Neural crest cell (in vitro differentiated cells): ENCODE results near the gene PATE3. TPM values are rescaled to one million over a fixed set of nuclear protein-coding genes. Genes with fewer than 3 reads are reported as not detected.

Source experiments
- DNase-seq: peaks from one replicate; pipeline ENCODE4 v3.0.0; 2021; ENCODE audit warnings: low read depth, mixed read lengths, low spot score
- H3K27ac Mint-ChIP-seq: one replicate; pipeline ENCODE4 v1.8.0; 2021; ENCODE audit warnings: mild to moderate bottlenecking, mixed read lengths; ENCODE audit not compliant: unreplicated experiment
- H3K27me3 Mint-ChIP-seq: 2 replicates; pipeline ENCODE4 v1.8.0; 2021; ENCODE audit warnings: low read depth, mild to moderate bottlenecking, mixed read lengths
- H3K36me3 Mint-ChIP-seq: 2 replicates; pipeline ENCODE4 v1.8.0; 2021; ENCODE audit warnings: low read depth, mild to moderate bottlenecking, mixed read lengths
- H3K4me1 Mint-ChIP-seq: 2 replicates; pipeline ENCODE4 v1.8.0; 2021; ENCODE audit warnings: mixed read lengths
- H3K4me3 Mint-ChIP-seq: one replicate; pipeline ENCODE4 v1.8.0; 2021; ENCODE audit warnings: mild to moderate bottlenecking, mixed read lengths
- H3K9me3 Mint-ChIP-seq: 2 replicates; pipeline ENCODE4 v1.8.0; 2021; ENCODE audit warnings: mixed read lengths
- CTCF ChIP-seq: fragments of 200-600 bp; sonication (generic); conservative IDR thresholded peaks from 2 replicates; pipeline ENCODE4 v1.5.0; 2021; ENCODE audit warnings: antibody characterized with exemption, mild to moderate bottlenecking
- total RNA-seq: library from RNA; stranded (reverse); gene quantifications from 2 replicates; pipeline ENCODE4 v1.2.1, GENCODE V29; 2021

PATE3 gene
- total RNA-seq, 1 donor from 2014 or later = not detected

- no peak overlapping the region for H3K27ac Mint-ChIP-seq
- no peak for DNase-seq
- H3K9me3 Mint-ChIP-seq = peaks cover 20% of the 10 kb centered on the region
- H3K36me3 Mint-ChIP-seq = peaks cover 12% of the 10 kb centered on the region
- H3K4me3 Mint-ChIP-seq = no peak overlapping the region
- no peak for TF ChIP-seq CTCF
- H3K4me1 Mint-ChIP-seq = no peaks in the 10 kb centered on the region
- H3K27me3 Mint-ChIP-seq = peaks cover 15% of the 10 kb centered on the region
Measured at GRCh38 chr11:125756050-125756449, 31.9 kb upstream of the PATE3 start.

GRCh38 chr11:125762445-125762844 lies 25.5 kb upstream of the PATE3 start:
- H3K9me3 Mint-ChIP-seq = peaks cover 16% of the 10 kb centered on the region
- H3K27ac Mint-ChIP-seq = no peak overlapping the region
- TF ChIP-seq CTCF = no peak
- peaks cover 12% of the 10 kb centered on the region for H3K36me3 Mint-ChIP-seq
- DNase-seq = no peak
- no peaks in the 10 kb centered on the region for H3K4me1 Mint-ChIP-seq
- no peak overlapping the region for H3K4me3 Mint-ChIP-seq
- H3K27me3 Mint-ChIP-seq = peaks cover 7% of the 10 kb centered on the region

- Mint-ChIP-seq H3K27ac (no peak overlapping the region), H3K9me3 (peaks cover 12% of the 10 kb centered on the region), H3K4me3 (no peak overlapping the region), H3K27me3 (peaks cover 5% of the 10 kb centered on the region), H3K4me1 (no peaks in the 10 kb centered on the region), H3K36me3 (peaks cover 10% of the 10 kb centered on the region)
- no peak for DNase-seq
- no peak for TF ChIP-seq CTCF
Measured at GRCh38 chr11:125763483-125763882, 24.4 kb upstream of the PATE3 start.

GRCh38 chr11:125766251-125766650 lies 21.7 kb upstream of the PATE3 start:
- peaks cover 10% of the 10 kb centered on the region for H3K27me3 Mint-ChIP-seq

GRCh38 chr11:125768336-125769046 lies 19.4 kb upstream of the PATE3 start:
- H3K9me3 Mint-ChIP-seq = no peaks in the 10 kb centered on the region
- H3K27me3 Mint-ChIP-seq = peaks cover 23% of the 10 kb centered on the region
- no peaks in the 10 kb centered on the region for H3K4me1 Mint-ChIP-seq
- no peak for TF ChIP-seq CTCF
- DNase-seq = no peak
- H3K36me3 Mint-ChIP-seq = no peaks in the 10 kb centered on the region
- H3K27ac Mint-ChIP-seq = no peak overlapping the region
- no peak overlapping the region for H3K4me3 Mint-ChIP-seq

More at GRCh38 chr11:125766251-125766650, 21.7 kb upstream of the PATE3 start:
- H3K4me1 Mint-ChIP-seq = no peaks in the 10 kb centered on the region
- DNase-seq = no peak
- H3K27ac Mint-ChIP-seq = no peak overlapping the region
- H3K4me3 Mint-ChIP-seq = no peak overlapping the region
- H3K36me3 Mint-ChIP-seq = no peaks in the 10 kb centered on the region
- no peaks in the 10 kb centered on the region for H3K9me3 Mint-ChIP-seq
- no peak for TF ChIP-seq CTCF
